GM19438 (cell line): ENCODE results near the gene METTL25B.

Experiments used
- ATAC-seq: cut with Tn5 transposase; IDR thresholded peaks from one replicate; pipeline ENCODE4 v1.9.1; 2021; ENCODE audit warnings: low read depth; ENCODE audit not compliant: unreplicated experiment

METTL25B gene

GRCh38 chr1:156725683-156726280 is 2.5 kb upstream of the METTL25B start:
- ATAC-seq = peak; percentile 35

DNA sequence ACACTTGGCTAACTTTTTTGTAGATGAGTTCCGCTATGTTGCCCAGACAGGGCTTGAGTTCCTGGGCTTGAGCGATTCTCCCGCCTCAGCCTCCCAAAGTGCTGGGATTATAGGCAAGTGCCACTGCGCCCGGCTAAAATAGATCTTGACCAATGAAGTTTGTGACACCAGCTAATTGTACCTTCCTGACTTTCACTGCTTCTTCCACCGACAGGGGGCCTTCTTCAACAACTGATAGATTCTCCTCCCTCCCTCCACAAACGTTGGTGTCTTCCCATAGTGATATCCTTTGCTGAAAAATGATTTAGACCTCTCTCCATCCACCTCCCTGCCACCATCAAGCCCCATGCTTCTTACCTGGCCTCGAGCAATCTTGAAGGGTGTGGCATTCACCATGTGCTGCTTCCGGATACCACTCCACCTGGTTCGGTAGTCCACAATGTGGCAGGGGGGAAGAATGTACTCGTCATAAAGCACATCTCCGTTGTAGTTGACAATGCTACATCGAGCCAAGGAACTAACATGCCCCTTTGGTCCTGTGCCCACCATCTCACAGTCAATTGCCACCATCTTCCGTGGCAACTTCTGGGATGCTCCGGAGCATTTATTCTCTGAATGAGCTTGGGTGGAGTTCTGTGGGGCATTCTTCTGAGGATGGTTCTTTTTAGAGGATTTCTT is 1.6 kb upstream of the METTL25B start:
- no peak for ATAC-seq

DNA sequence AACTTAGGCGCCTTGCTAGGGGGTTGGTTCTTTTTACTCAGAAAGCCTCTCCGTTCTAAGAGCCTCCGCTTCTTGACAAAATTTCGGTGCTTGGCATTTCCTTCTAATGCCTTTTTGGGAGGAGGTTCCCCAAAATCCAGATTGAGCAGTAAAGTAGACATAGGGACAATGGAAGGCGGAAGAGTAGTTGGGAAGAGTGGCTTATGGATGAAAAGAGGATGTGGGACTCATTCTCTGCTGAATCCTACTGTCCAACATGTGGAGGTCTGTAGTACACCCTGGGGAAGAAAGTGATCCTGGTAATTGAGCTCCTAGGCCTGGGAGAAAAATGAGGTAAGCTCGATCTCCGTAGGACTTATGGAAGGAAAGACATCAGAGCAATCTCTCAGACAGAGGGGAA is 777 bp upstream of the METTL25B start:
- ATAC-seq = no peak

DNA sequence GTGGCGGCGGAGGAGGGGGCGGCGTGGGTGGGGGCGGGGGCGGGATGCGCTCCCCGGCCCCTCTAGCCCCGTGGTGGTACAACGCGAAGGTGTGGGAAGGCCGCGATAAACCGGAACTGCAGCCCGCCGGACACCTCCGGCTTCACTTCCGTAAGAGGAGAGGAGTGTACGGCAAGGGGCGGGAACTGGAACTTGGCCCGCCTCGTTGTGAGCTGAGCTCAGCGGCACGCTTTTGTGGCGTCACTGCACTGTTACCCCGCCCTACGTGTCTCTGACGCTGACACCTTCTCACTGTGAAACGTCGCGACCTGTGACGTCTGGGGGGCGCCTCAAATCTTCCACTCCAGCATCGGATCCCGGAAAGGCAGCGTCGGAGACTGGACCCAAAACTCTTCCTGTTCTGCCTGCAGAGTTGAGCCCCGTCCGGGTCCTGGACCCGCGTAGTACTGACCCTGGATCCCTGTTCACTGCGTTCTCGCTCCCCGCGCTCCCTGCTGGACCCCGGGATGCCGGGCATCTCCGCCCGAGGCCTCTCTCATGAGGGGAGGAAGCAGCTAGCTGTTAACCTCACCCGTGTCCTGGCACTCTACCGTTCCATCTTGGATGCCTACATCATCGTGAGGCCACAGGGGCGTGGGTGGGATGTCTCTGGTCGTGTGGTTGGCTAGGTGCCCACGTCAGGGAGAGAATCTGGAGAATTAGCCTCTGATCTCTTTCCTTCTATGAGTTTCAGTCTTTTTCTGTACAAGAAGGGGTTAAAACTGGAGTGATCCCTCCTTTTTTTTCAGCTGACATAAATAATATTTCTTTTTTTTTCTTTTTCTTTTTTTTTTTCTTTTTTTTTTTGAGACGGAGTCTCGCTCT is 562 bp downstream of the METTL25B start, which contains the start of gene ISG20L2:
ISG20L2 (minus strand) TSS at position 168 of the 864 bp plus-strand sequence. CDS start 1,114 bp downstream, outside the sequence.
- peak; percentile 84 for ATAC-seq

DNA sequence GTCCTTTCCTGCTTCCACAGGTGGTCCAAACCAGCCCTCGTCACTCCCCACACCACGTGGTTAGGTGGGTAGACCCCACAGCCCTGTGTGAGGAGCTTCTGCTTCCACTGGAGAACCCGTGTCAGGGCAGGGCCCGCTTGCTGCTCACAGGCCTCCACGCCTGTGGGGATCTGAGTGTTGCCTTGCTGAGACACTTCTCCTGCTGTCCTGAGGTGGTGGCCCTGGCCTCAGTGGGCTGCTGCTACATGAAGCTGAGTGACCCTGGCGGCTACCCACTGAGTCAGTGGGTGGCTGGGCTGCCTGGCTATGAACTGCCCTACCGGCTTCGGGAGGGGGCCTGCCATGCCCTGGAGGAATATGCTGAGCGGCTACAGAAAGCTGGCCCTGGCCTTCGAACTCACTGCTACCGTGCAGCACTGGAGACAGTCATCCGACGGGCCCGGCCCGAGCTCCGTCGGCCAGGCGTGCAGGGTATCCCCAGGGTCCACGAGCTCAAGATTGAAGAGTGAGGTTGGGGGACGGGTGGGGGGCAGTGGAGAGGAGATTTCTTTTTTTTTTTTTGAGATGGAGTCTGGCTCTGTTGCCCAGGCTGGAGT is 5.8 kb downstream of the METTL25B start:
- ATAC-seq = no peak

DNA sequence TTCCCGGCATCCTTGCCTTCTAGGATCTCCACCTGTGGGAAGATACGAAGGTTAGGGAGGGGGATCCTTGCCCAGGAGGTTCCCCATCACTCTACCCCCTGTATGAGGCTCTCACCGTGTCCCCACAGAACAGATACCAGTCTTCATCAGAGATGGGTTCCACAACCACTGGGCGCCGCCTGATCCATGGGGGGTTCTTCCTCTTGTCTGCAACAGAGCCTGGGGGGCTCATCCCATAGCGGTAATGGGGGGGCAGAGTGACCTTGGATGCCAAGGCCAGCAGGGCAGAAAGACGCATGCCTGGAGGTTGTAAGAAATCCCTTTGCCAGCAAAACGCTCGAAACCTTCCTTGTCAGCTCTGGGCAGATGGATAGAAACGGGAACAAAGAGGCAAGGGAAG is 10.1 kb downstream of the METTL25B start:
- no peak for ATAC-seq

GRCh38 chr1:156738916-156739315 is 10.6 kb downstream of the METTL25B start:
- ATAC-seq = no peak

GRCh38 chr1:156740237-156740740 is 12.0 kb downstream of the METTL25B start:
- ATAC-seq = peak; percentile 7

GRCh38 chr1:156740741-156741480 is 12.6 kb downstream of the METTL25B start, which contains the start of gene MRPL24:
TSS of gene MRPL24 (minus strand) at chr1:156741088. CDS start at chr1:156738704, 2,384 bp downstream.
- peak; percentile 82 for ATAC-seq

DNA sequence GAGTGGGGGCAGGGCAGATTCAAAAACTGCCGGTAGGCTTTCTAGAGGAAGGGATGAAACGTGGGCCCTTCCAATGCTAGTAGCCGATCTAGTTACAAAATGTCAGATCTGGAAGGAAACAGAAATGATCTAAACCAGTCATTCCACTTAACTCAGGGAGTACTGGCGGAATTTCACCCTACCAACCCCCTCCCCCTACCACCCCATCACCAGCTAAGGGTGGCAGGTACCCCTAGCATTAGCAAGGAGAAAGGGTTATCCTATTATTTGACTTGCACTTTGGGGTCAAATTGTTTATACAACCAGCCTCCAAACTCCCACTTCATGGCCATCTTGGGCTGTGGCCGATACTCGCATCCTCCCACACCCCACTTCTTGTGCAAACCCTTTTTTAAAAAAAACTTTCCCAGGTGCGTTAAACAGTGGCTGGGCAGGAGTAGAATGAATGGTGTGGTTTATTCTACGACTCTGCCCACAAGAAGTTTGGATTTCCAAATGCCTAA is 13.3 kb downstream of the METTL25B start:
- no peak for ATAC-seq

DNA sequence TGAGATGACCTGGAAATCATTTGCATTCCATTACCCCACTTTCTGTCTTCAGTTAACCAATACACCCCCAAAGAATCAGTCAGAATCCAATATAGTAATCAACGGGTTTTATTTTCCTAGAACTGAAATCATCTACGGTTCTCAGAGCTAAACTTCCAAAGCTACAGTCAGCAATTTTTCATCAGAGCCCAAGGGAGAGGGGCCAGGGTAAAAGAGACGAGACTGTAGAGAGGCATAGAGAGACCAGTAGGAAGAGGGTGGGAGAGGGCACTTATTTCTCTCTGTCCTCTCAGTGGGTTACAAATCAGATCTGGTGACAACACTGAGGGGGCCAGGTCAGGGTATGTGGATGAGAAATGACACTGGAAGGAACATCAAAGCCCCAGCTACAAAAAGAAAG is 13.7 kb downstream of the METTL25B start:
- ATAC-seq = no peak

- ATAC-seq = no peak
These were observed 14.5 kb downstream of the METTL25B start for GRCh38 chr1:156742801-156743200.

- ATAC-seq = no peak
These were observed 15.4 kb downstream of the METTL25B start for GRCh38 chr1:156743367-156744302.

GRCh38 chr1:156744344-156744743 is 16.1 kb downstream of the METTL25B start:
- ATAC-seq = no peak

DNA sequence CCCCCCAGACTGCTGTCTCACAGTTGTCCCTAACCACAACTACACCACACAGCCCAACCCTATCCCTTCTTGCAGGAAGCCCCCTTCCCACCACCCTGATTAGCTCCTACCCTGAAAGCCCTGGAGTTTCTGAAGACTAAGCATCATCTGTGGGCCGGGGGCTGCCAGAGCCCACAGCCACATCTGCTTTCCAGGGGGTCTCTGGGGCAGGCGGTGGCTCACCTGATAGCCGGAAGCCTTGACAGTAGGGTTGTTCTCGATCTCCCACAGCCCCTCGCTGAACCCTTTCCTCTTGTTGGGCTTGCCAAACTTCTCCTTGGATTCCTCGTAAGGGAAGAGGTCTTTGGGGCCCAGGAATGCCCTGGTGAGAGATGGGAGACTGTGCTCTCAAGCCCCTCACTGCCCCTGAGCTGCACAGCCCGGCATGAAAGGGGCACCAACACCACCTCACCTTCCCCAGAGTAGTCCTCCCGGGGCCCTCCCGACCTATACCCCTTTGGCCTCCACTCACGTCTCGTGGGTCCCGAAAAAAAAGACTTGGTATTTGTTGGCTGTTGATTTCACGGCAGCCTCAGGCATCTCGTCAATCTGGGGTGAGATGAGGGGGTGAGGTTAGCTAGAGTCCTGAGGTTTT is 16.6 kb downstream of the METTL25B start:
- ATAC-seq = no peak

DNA sequence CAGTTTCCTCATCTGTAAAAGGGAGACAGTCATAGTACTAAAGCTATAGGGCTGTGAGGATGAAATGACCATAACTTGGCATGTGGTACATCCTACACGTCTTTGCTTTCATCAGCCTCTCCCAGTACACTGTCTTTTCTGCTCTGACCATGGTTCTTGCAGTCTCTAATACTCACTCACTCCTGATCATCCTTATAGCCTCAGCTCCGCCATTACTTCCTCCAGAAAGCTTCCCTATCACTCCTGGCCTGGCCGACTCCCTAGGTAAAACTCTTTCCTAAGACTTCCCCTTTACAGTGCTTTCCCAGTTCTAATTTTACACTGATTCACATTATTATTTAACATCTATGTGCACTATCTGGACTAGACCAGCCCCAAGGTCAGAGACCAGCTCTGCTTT is 17.6 kb downstream of the METTL25B start:
- ATAC-seq = no peak

GRCh38 chr1:156746406-156746727 is 18.1 kb downstream of the METTL25B start:
- no peak for ATAC-seq
